Gastrocnemius medialis (tissue), 4 donors: Measurements from ENCODE around the gene HOMER2. TPM values are rescaled to one million over a fixed set of nuclear protein-coding genes. Genes with fewer than 3 reads are reported as not detected.
A peak's percentile ranks its signal among the peaks of the same experiment; 100 is the strongest.
"Not testable (repeated sequence)": the region's sequence is repeated elsewhere in the genome, so short reads cannot be mapped to it uniquely, and the experiment has no call there.

Experiments used
- ATAC-seq, 2 donors: fragments of 150-250 bp; one replicate each; pipeline ENCODE4 v1.9.1; 2016
- DNase-seq, 2 donors: peaks; one replicate each; pipeline ENCODE4 v3.0.0-alpha.2; 2019
- H3K27ac ChIP-seq, 4 donors: fragments of 200-600 bp; sonication (generic); 1 replicate in 1 of 4; 2 replicates in 3 of 4; pipeline ENCODE4 v1.5.1; 2016 to 2018; ENCODE audit warnings: mild to moderate bottlenecking in 2 of 4, moderate library complexity in 1 of 4
- H3K27me3 ChIP-seq, 3 donors: fragments of 200-600 bp; sonication (generic) in 2 of 3; 1 replicate in 1 of 3; 2 replicates in 2 of 3; pipeline versions ENCODE4 v1.5.1 to v1.6.0; 2016 to 2019; ENCODE audit warnings: mild to moderate bottlenecking in 1 of 3, moderate library complexity in 1 of 3
- H3K36me3 ChIP-seq, 2 donors: fragments of 200-600 bp; sonication (generic) in 1 of 2; one replicate each; pipeline ENCODE4 v1.5.1; 2017 to 2018
- H3K4me1 ChIP-seq, 2 donors: fragments of 200-600 bp; sonication (generic) in 1 of 2; one replicate each; pipeline ENCODE4 v1.5.1; 2016 to 2017; ENCODE audit warnings: mild to moderate bottlenecking in 2 of 2
- H3K4me3 ChIP-seq, 4 donors: fragments of 200-600 bp; sonication (generic) in 3 of 4; 1 replicate in 1 of 4; 2 replicates in 3 of 4; pipeline ENCODE4 v1.5.1; 2016 to 2019; ENCODE audit warnings: mild to moderate bottlenecking in 2 of 4
- H3K9me3 ChIP-seq, 3 donors: fragments of 200-600 bp; sonication (generic) in 2 of 3; 1 replicate in 1 of 3; 2 replicates in 2 of 3; pipeline ENCODE4 v1.5.1; 2016 to 2019
- POLR2A ChIP-seq, 2 donors: fragments of 450-650 bp; IDR thresholded peaks; one replicate each; pipeline ENCODE4 v1.6.1; 2017; ENCODE audit warnings: antibody characterized with exemption in 2 of 2, mild to moderate bottlenecking in 2 of 2, moderate library complexity in 2 of 2
- in situ Hi-C, 4 donors: fragments of 200-750 bp; cut with MboI; loops; one replicate each; pipeline versions ENCODE4 v1.15.0 to v1.8.0; 2017; ENCODE audit warnings: low sequenced_read_pairs in 4 of 4
- intact Hi-C: fragments of 100-400 bp; cut with DNase I; formaldehyde crosslinking; loops from one replicate; pipeline ENCODE4 v1.15.1; 2023; ENCODE audit warnings: low total_unique reads
- total RNA-seq, 4 donors: library from RNA; depleted of rRNA; stranded (reverse); fragments of >200 nt; gene quantifications; one replicate each; pipeline versions ENCODE4 v1.1.0 to v1.2.3, GENCODE V29; 2016
- TF ChIP-seq, protein P1 (sequence below), 5 experiments: fragments of 450-650 bp in 3 of 5; fragments of 200-600 bp in 2 of 5; sonication (generic) in 2 of 5; IDR thresholded peaks in 4 of 5; conservative IDR thresholded peaks in 1 of 5; 1 replicate in 4 of 5; 2 replicates in 1 of 5; pipeline ENCODE4 v1.5.1; 2016 to 2019; ENCODE audit warnings: antibody characterized with exemption in 5 of 5, mild to moderate bottlenecking in 3 of 5, moderate library complexity in 3 of 5

Gene HOMER2
- 100 to 1,000 TPM in 2 of 4 donors, 10 to 100 TPM in 2; 51.6 to 132 (median 94.5) TPM for total RNA-seq

DNA sequence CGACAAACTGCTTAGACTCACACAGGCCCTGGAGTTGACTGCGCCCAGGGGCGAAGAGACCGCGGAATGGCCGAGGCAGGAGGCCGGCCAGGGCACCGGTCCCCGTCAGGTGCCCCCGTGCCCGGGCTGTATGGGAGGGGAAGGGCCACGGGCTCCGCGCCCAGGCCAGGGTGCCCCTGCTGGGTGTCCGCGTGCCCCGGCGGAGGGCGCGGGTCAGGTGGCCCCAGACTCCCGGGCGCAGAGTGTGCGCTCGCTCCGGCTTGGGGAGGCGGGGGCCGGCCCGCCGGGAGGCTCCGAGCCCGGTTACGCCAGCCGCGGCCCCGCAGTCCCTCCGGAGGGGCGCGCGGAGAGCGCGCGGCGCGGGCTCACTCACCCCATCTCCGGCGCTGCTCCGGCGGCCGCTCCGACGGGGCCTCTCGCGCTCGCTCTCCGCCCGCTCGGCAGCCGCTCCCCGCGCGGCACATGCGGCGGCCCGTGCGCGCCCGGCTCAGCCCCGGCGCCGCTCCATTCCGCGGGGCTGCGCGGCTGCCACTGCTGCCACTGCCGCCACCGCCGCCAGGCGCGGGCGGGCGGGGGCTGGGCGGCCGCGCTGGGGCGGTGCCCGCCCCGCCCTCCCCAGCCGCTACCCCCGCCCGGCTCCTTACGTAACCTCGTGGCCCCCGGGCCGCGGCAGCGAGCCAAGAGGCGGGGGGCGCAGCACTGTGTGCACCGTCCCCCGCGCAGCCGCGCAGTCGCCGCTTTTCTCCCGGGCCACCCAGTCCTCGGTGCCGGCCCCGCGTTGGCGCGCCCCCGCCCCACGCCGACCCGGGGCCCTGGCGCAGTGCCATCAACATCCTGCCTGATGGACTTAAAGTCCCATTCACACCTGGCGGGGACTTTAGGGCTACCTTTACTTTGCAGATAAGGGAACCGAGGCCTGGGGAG lies at the start of gene HOMER2:
TSS of gene HOMER2 (minus strand) at position 563 of the 924 bp plus-strand sequence. CDS start at position 378, 185 bp downstream.
- H3K4me1 ChIP-seq: peaks cover 12 to 39% of the 10 kb centered on the region in 2 donors
- H3K36me3 ChIP-seq: no peaks in the 10 kb centered on the region
- peak within 1 kb of the TSS; percentile 91 to 95 (median 92) for H3K27ac ChIP-seq
- no peaks in the 10 kb centered on the region for H3K27me3 ChIP-seq
- peak; percentile 74 to 77 for ATAC-seq
- H3K4me3 ChIP-seq: peak within 1 kb of the TSS; percentile 62 to 75 (median 63)
- peak; percentile 25 to 58 for DNase-seq
- intact Hi-C loops (loop anchor here (5.0 kb wide), 1 partner anchor 185 kb away; no protein-coding TSS in a partner anchor), in situ Hi-C loops (no loop called here)
- no peaks in the 10 kb centered on the region for H3K9me3 ChIP-seq
- peak; percentile 57 to 76 for TF ChIP-seq POLR2A (IDR thresholded peaks at IDR 0.05)
- TF ChIP-seq, protein P1, sequence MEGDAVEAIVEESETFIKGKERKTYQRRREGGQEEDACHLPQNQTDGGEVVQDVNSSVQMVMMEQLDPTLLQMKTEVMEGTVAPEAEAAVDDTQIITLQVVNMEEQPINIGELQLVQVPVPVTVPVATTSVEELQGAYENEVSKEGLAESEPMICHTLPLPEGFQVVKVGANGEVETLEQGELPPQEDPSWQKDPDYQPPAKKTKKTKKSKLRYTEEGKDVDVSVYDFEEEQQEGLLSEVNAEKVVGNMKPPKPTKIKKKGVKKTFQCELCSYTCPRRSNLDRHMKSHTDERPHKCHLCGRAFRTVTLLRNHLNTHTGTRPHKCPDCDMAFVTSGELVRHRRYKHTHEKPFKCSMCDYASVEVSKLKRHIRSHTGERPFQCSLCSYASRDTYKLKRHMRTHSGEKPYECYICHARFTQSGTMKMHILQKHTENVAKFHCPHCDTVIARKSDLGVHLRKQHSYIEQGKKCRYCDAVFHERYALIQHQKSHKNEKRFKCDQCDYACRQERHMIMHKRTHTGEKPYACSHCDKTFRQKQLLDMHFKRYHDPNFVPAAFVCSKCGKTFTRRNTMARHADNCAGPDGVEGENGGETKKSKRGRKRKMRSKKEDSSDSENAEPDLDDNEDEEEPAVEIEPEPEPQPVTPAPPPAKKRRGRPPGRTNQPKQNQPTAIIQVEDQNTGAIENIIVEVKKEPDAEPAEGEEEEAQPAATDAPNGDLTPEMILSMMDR (IDR thresholded peaks at IDR 0.05 in 4 of 5, conservative IDR thresholded peaks at IDR 0.05 in 1 of 5): peak in 1 of 5 experiments; percentile 7

DNA sequence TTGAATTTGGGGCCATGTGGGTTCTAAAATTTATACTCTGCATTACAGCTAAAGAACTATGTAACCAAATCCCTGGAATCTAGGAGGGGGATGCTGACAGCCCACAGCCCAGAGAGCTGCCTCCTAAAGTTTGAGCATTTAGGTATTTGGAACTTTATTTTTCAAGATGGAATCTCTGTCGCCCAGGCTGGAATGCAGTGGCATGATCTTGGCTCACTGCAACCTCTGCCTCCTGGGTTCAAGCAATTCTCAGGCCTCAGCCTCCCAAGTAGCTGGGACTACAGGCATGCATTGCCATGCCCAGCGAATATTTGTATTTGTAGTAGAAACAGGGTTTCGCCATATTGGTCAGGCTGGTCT lies 48.1 kb upstream of the HOMER2 start:
- ATAC-seq, H3K27ac ChIP-seq, H3K4me1 ChIP-seq, DNase-seq, H3K9me3 ChIP-seq, H3K27me3 ChIP-seq, H3K4me3 ChIP-seq: not testable (repeated sequence)
- intact Hi-C loops (loop anchor here (1.0 kb wide), 1 partner anchor 151 kb away; no protein-coding TSS in a partner anchor), in situ Hi-C loops (loop anchor here (5.0 to 25.0 kb wide), 5 partner anchors 114 to 466 kb away; partner anchors contain the start of gene RPS17 (in 1 of the 4))
- peaks cover 0 to 12% of the 10 kb centered on the region in 2 donors for H3K36me3 ChIP-seq

DNA sequence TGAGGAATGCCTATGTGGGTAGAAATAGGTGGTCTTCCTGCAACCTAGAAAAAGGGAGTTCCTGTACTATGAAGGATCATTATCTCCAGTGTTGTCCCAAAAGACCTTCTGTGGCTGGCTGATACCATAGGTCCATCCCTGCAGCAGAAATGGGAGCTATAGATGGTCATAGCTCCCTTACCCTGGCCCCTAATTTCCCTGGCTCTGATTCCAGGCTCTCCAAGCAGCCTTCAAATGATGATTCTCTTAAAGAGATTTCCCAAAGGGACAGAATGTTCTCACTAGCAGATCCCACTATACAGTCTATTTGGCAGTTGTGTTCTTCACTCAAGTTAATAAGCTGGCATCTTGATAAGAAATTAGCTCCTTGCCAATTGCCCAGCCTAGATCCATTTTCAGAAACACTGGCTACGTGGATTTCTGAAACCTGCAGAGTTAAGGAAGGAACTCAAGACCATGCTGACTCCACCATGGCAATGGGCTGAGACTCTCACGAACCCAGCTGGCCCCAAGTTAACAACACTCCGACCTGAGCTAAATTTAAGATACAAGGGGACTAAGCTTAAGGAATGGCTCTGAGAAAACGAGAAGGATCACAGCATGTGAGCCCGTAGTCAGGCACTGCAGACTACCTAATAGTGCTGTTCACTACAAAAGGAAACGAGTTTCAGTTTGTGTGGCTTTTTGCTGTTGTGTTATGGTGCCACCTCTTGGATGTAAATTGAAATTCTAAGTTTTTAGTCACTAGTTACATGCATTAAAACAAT lies 47.6 kb upstream of the HOMER2 start:
- Histone ChIP-seq H3K36me3 (peaks cover 0 to 7% of the 10 kb centered on the region in 2 donors), H3K27me3 (no peaks in the 10 kb centered on the region), H3K27ac (peak overlapping the region; percentile 38 to 68 (median 52)), H3K9me3 (no peaks in the 10 kb centered on the region), H3K4me3 (peak overlapping the region in 2 of 4 donors; percentile 11 to 19), H3K4me1 (peaks cover 0 to 7% of the 10 kb centered on the region in 2 donors)
- peak; percentile 96 for ATAC-seq
- in situ Hi-C loops (loop anchor here (5.0 to 25.0 kb wide), 5 partner anchors 115 to 465 kb away; partner anchors contain the start of gene RPS17 (in 1 of the 4)), intact Hi-C loops (loop anchor here (1.0 kb wide), 1 partner anchor 151 kb away; no protein-coding TSS in a partner anchor)
- no peak for DNase-seq
- TF ChIP-seq, protein P1 (IDR thresholded peaks at IDR 0.05 in 4 of 5, conservative IDR thresholded peaks at IDR 0.05 in 1 of 5): peak; percentile 37 to 68 (median 53)
- TF ChIP-seq POLR2A (IDR thresholded peaks at IDR 0.05): no peak

DNA sequence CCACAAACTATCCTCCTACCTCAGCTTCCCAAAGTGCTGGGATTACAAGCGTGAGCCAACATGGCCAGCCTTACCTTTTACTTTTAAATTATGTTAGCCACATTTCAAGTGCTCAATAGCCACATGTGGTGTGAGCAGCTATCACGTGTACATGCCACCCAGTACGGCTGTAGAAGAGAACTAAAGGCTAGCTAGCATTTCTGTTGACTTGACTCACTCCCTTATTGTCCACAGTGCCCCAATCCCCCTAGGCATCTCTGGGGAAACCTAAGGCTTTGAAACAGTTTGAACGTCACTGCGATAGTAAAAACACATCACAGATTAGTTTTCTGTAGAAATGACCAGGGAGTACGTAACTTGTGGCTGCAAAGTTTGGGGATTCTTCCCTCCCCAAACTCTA lies 46.9 kb upstream of the HOMER2 start:
- Histone ChIP-seq H3K9me3 (no peaks in the 10 kb centered on the region), H3K27me3 (no peaks in the 10 kb centered on the region), H3K4me1 (peaks cover 0 to 7% of the 10 kb centered on the region in 2 donors), H3K36me3 (no peaks in the 10 kb centered on the region), H3K27ac (no peak overlapping the region), H3K4me3 (no peak overlapping the region)
- in situ Hi-C loops: no loop called here
- DNase-seq (no peak), ATAC-seq (no peak)
- intact Hi-C loops: no loop called here
- TF ChIP-seq, protein P1 (IDR thresholded peaks at IDR 0.05 in 4 of 5, conservative IDR thresholded peaks at IDR 0.05 in 1 of 5): no peak
- no peak for TF ChIP-seq POLR2A (IDR thresholded peaks at IDR 0.05)
